GM23248 (cell line): ENCODE results near the gene CEP112. TPM values are rescaled to one million over a fixed set of nuclear protein-coding genes. Genes with fewer than 3 reads are reported as not detected.
A peak's percentile ranks its signal among the peaks of the same experiment; 100 is the strongest.
"Not testable (repeated sequence)": the region's sequence is repeated elsewhere in the genome, so short reads cannot be mapped to it uniquely, and the experiment has no call there.

Experiments used
- DNase-seq: peaks from one replicate; pipeline ENCODE4 v3.0.0-alpha.2; 2015
- H2AFZ ChIP-seq: fragments of 200-600 bp; sonication (generic); 2 replicates; pipeline ENCODE4 v1.6.1; 2016; ENCODE audit warnings: antibody characterized with exemption
- H3F3A ChIP-seq: fragments of 200-600 bp; sonication (generic); 2 replicates; pipeline ENCODE4 v1.6.1; 2016; ENCODE audit warnings: mild to moderate bottlenecking, antibody characterized with exemption, mixed run types; ENCODE audit not compliant: insufficient read depth
- H3K27ac ChIP-seq: fragments of 200-600 bp; sonication (generic); 2 replicates; pipeline ENCODE4 v1.5.1; 2016; ENCODE audit warnings: mild to moderate bottlenecking
- H3K27me3 ChIP-seq: fragments of 200-600 bp; sonication (generic); replicated peaks from 2 replicates; pipeline ENCODE4 v1.6.1; 2016; ENCODE audit warnings: mild to moderate bottlenecking; ENCODE audit not compliant: insufficient read depth
- H3K36me3 ChIP-seq: fragments of 200-600 bp; sonication (generic); 2 replicates; pipeline ENCODE4 v1.6.1; 2016; ENCODE audit warnings: low read depth, mild to moderate bottlenecking
- H3K4me1 ChIP-seq: fragments of 200-600 bp; sonication (generic); 2 replicates; pipeline ENCODE4 v1.6.1; 2016; ENCODE audit warnings: mild to moderate bottlenecking; ENCODE audit not compliant: insufficient read depth
- H3K4me2 ChIP-seq: fragments of 200-600 bp; sonication (generic); one replicate; pipeline ENCODE4 v1.6.1; 2016; ENCODE audit warnings: mild to moderate bottlenecking; ENCODE audit not compliant: unreplicated experiment
- H3K4me3 ChIP-seq: fragments of 200-600 bp; sonication (generic); 2 replicates; pipeline ENCODE4 v1.5.1; 2016; ENCODE audit warnings: mild to moderate bottlenecking
- H3K79me2 ChIP-seq: fragments of 200-600 bp; sonication (generic); 2 replicates; pipeline ENCODE4 v1.6.1; 2016; ENCODE audit warnings: mild to moderate bottlenecking; ENCODE audit not compliant: insufficient read depth
- H3K9ac ChIP-seq: fragments of 200-600 bp; sonication (generic); 2 replicates; pipeline ENCODE4 v1.6.1; 2016; ENCODE audit warnings: mild to moderate bottlenecking
- H3K9me2 ChIP-seq: fragments of 200-600 bp; sonication (generic); 2 replicates; pipeline ENCODE4 v1.6.1; 2016; ENCODE audit warnings: mixed run types, mild to moderate bottlenecking, moderate library complexity; ENCODE audit not compliant: insufficient read depth
- H3K9me3 ChIP-seq: fragments of 200-600 bp; sonication (generic); one replicate; pipeline ENCODE4 v1.6.1; 2017; ENCODE audit warnings: low read depth
- H4K20me1 ChIP-seq: fragments of 200-600 bp; sonication (generic); 2 replicates; pipeline ENCODE4 v1.6.0; 2016; ENCODE audit not compliant: insufficient read depth
- EZH2 ChIP-seq: fragments of 200-600 bp; sonication (generic); IDR thresholded peaks from 2 replicates; pipeline ENCODE4 v1.6.1; 2018; ENCODE audit warnings: antibody characterized with exemption, mild to moderate bottlenecking; ENCODE audit not compliant: insufficient read depth, poor library complexity, severe bottlenecking
- EZH2phosphoT487 ChIP-seq: fragments of 200-600 bp; sonication (generic); IDR thresholded peaks from 2 replicates; pipeline ENCODE4 v1.6.1; 2018; ENCODE audit warnings: antibody characterized with exemption, moderate library complexity, mild to moderate bottlenecking, low read depth; ENCODE audit not compliant: insufficient read depth
- WGBS, 2 experiments: methylation state at CpG; one replicate each; pipeline ENCODE4 v1.1.6; 2015 to 2017; ENCODE audit warnings: low lambda C conversion rate in 2 of 2, low coverage in 1 of 2; ENCODE audit errors: missing lambda C conversion rate in 2 of 2; 5-methylcytosine and 5-hydroxymethylcytosine counted together
- in situ Hi-C: fragments of 300-500 bp; cut with MboI; formaldehyde crosslinking; loops from 2 replicates; pipeline ENCODE4 v1.15.0; 2020
- polyA plus RNA-seq: library from polyadenylated mRNA; unstranded; fragments of >200 nt; fragmentation: Nextera tagmentation; extraction: Ambion mirVana; gene quantifications from 2 replicates; pipeline ENCODE4 v1.2.1, GENCODE V29; 2016
- total RNA-seq: library from RNA; depleted of rRNA; stranded (reverse); fragments of >200 nt; shearing (Covaris generic); gene quantifications from 2 replicates; pipeline ENCODE4 v1.2.3, GENCODE V29; 2014

CEP112 gene
- total and polyA plus RNA-seq, 2 experiments from 2014 or later: 8.1 to 14.8 TPM

GRCh38 chr17:65786479-65786878 is 405.5 kb downstream of the CEP112 start:
- no peak for DNase-seq
- 91 to 94% methylated on average over 5 of the region's 5 CpGs for WGBS, 2 experiments
- no peak overlapping the region for H2AFZ ChIP-seq
- H3F3A ChIP-seq: peaks cover 31% of the 10 kb centered on the region
- H3K4me3 ChIP-seq: no peak overlapping the region
- no peaks in the 10 kb centered on the region for H3K36me3 ChIP-seq
- H3K27me3 ChIP-seq: no peaks in the 10 kb centered on the region
- in situ Hi-C loops: loop anchor here (25.0 kb wide), 1 partner anchor 499 kb away; no protein-coding TSS in a partner anchor
- no peak overlapping the region for H3K27ac ChIP-seq
- H3K9me3 ChIP-seq: no peaks in the 10 kb centered on the region
- TF ChIP-seq EZH2phosphoT487 (no peak), EZH2 (no peak)
- no peaks in the 10 kb centered on the region for H3K9me2 ChIP-seq
- H3K9ac ChIP-seq: no peak overlapping the region
- H3K4me2 ChIP-seq: no peak overlapping the region
- no peaks in the 10 kb centered on the region for H3K79me2 ChIP-seq
- H3K4me1 ChIP-seq: peaks cover 34% of the 10 kb centered on the region
- no peaks in the 10 kb centered on the region for H4K20me1 ChIP-seq

DNA sequence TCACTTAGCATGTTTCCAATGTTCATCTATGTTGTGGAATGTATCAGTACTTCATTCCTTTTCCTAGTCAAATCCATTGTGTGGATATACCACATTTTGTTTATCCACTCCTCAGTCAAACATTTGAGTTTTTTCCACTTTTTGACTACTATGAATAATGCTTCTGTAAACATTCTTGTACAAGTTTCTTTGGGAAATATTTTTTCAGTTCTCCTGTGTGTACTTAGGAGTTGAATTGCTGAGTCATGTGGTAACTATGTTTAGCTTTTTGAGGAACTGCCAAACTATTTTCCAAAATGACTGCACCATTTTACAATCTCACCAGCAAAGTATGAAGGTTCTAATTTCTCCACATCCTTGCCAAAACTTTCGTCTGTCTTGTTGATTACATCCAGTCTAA is 406.8 kb downstream of the CEP112 start:
- Histone ChIP-seq H3K27ac (peak overlapping the region; percentile 73), H3K9me2 (no peaks in the 10 kb centered on the region)

DNA sequence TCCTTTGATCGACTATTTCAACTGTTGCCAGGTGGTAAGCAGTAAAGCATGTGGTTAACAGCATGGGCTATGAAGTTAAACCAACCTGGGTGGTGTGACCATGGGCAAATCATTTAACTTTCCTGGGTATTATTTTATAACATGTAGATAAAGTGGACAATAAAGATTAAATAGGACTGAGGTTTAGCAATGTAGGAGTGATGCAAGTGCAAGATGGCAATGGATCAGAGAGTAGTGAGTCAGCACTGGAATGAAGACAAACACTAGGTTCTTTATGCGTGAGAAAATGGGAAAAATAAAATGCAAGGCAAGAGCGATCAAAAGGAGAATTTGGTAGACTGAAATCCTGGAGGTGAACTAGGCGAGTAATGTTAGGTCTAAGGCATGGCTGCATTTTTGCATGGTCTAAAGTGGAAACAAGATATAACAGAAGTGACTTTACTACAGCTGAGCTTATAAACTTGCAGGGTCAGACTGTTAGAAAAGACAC is 408.0 kb downstream of the CEP112 start:
- WGBS, 2 experiments: 32 to 47% methylated on average over 4 of the region's 4 CpGs
- Histone ChIP-seq H4K20me1 (no peaks in the 10 kb centered on the region), H3K4me1 (peaks cover 34% of the 10 kb centered on the region), H3K9me2 (no peaks in the 10 kb centered on the region), H3K4me3 (no peak overlapping the region), H3F3A (peaks cover 31% of the 10 kb centered on the region), H3K4me2 (peak overlapping the region; percentile 55), H3K27ac (peak overlapping the region; percentile 73), H3K9me3 (no peaks in the 10 kb centered on the region), H3K79me2 (no peaks in the 10 kb centered on the region), H3K27me3 (no peaks in the 10 kb centered on the region), H2AFZ (no peak overlapping the region), H3K9ac (0 out of 2 replicates have a peak overlapping the region, but pooled peaks have one; percentile 1), H3K36me3 (no peaks in the 10 kb centered on the region)
- in situ Hi-C loops: loop anchor here (25.0 kb wide), 1 partner anchor 497 kb away; no protein-coding TSS in a partner anchor
- DNase-seq: peak; percentile 87
- no peak for TF ChIP-seq EZH2phosphoT487
- TF ChIP-seq EZH2: no peak

More for the DNA sequence above, 406.8 kb downstream of the CEP112 start:
- Histone ChIP-seq H3K4me1 (peaks cover 34% of the 10 kb centered on the region), H4K20me1 (no peaks in the 10 kb centered on the region), H3F3A (peaks cover 31% of the 10 kb centered on the region), H3K79me2 (no peaks in the 10 kb centered on the region), H3K4me3 (no peak overlapping the region), H3K9ac (no peak overlapping the region), H3K27me3 (no peaks in the 10 kb centered on the region), H3K9me3 (no peaks in the 10 kb centered on the region), H3K36me3 (no peaks in the 10 kb centered on the region), H3K4me2 (peak overlapping the region; percentile 55), H2AFZ (no peak overlapping the region)
- in situ Hi-C loops: loop anchor here (25.0 kb wide), 1 partner anchor 498 kb away; no protein-coding TSS in a partner anchor
- DNase-seq: peak; percentile 91
- TF ChIP-seq EZH2: no peak
- TF ChIP-seq EZH2phosphoT487: no peak
- 3 to 5% methylated on average over 1 of the region's 1 CpG for WGBS, 2 experiments

DNA sequence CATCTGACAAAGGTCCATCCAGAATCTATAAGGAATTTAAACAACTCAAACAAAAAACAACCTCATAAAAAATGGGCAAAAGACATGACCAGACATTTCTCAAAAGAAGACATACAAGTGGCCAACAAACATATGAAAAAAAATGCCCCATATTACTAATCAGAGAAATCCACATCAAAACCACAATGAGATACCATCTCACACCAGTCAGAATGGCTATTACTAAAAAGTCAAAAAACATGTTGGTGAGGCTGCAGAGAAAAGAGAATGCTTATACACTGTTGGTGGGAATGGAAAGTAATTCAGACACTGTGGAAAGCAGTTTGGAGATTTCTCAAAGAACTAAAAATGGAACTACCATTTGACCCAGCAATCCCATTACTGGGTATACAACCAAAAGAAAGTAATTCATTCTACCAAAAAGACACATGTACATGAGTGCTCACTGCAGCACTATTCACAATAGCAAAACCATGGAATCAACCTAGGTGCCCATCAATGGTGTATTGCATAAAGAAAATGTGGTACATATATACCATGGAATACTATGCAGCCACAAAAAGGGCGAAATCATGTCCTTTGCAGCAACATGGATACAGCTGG is 409.7 kb downstream of the CEP112 start:
- 47 to 60% methylated on average over 1 of the region's 1 CpG for WGBS, 2 experiments
- not testable (repeated sequence) for H3K79me2 ChIP-seq, H3K9ac ChIP-seq, H3K9me3 ChIP-seq, H3K36me3 ChIP-seq, H3K27ac ChIP-seq, H2AFZ ChIP-seq, H3K4me3 ChIP-seq, H3K9me2 ChIP-seq, H3K27me3 ChIP-seq, H4K20me1 ChIP-seq, H3K4me2 ChIP-seq
- DNase-seq: peak; percentile 3
- in situ Hi-C loops: loop anchor here (25.0 kb wide), 1 partner anchor 495 kb away; no protein-coding TSS in a partner anchor
- Histone ChIP-seq H3K4me1 (peaks cover 29% of the 10 kb centered on the region), H3F3A (peaks cover 31% of the 10 kb centered on the region)
